GM19395 (cell line): ENCODE measurements around the gene KRTAP4-2.
"Not testable (repeated sequence)": the region's sequence is repeated elsewhere in the genome, so short reads cannot be mapped to it uniquely, and the experiment has no call there.

Experiments
- ATAC-seq: cut with Tn5 transposase; IDR thresholded peaks from one replicate; pipeline ENCODE4 v1.9.1; 2021; ENCODE audit warnings: mild to moderate bottlenecking, moderate library complexity; ENCODE audit not compliant: unreplicated experiment

The KRTAP4-2 gene

DNA sequence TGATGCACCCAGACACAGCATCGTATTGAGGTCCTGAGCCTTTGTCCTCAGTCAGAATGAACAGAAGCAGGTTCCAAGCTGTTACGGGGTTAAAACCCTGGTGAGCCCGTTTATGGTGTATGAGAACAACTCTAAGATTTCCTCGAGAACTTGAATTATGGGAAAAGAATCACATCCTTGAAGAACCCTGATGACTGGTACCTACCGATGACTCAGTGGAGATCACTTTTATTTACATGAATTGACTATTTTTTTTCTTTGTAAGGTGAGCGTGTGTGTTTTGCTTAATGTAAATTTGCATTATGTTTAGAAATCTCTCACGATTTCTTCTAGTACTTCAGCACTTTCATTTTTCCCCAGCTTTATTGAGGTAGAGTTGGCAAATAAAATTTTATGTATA is 14.2 kb downstream of the KRTAP4-2 start:
- ATAC-seq = no peak

DNA sequence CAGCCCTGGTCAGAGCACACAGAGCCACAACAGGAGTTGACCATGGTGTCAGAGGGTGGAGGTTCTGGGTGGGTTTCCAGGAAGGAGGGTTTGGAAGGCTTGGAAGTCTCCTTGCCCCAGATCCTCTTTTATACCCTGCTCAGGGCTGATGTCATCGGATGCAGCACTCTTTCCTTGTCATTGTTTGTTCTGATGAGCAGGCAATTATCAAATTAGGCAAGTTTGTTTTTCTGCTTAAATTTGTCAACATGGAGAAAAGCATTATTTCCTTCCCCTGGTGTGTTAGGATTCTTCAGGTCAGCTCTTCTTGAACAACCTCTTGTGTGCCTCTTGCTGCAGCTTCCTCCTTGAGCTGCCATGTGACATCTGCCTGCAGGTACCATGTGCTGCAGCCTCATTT is 17.4 kb downstream of the KRTAP4-2 start, which contains the start of gene KRTAP4-4:
Gene KRTAP4-4 (minus strand): TSS at position 101 of the 400 bp plus-strand sequence. CDS start 57 bp downstream, at position 44.
- no peak for ATAC-seq

DNA sequence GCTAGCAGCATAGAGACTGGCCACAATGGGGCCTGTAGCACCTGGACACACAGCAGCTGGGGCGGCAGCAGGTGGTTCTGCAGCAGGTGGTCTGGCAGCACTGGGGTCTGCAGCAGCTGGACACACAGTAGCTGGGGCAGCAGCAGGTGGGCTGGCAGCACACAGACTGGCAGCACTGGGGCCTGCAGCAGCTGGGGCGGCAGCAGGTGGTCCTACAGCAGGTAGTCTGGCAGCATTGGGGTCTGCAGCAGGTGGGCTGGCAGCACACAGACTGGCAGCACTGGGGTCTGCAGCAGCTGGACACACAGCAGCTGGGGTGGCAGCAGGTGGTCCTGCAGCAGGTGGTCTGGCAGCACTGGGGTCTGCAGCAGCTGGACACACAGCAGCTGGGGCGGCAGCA is 17.8 kb downstream of the KRTAP4-2 start:
- ATAC-seq = not testable (repeated sequence)

DNA sequence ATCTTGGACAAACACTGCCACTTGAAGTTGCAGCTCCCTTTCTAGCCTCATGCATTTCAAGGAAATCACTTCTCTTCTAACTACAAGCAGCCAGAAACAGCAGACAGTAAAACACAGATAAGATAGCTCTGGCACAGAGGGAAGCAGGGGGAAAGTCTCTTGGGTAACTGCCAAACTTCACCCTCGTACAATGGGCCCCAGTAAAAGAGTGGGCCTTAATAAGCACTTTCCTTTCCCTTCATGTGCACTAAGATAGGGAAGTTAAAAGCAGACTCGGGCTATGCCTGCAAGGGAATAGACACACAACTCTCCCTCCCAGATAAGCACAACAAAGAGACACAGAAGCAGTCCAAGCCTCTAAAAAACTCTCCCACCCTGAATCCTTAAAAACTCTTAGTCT is 24.2 kb downstream of the KRTAP4-2 start:
- no peak for ATAC-seq

DNA sequence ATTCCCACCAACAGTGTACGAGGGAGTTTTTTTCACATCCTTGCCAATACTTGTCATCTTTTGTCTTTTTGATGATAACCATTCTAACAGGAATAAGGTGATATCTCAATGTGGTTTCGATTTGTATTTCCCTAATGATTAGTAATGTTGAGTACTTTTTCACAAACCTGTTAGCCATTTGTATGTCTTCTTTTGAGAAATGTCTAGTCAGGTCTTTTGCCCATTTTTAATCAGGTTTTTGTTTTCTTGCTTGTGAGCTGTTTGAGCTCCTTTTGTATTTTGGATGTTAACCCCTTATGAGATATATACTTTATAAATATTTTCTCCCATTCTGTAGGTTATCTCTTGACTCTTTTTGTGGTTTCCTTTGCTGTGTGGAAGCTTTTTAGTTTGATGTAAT is 26.5 kb downstream of the KRTAP4-2 start:
- ATAC-seq = no peak

DNA sequence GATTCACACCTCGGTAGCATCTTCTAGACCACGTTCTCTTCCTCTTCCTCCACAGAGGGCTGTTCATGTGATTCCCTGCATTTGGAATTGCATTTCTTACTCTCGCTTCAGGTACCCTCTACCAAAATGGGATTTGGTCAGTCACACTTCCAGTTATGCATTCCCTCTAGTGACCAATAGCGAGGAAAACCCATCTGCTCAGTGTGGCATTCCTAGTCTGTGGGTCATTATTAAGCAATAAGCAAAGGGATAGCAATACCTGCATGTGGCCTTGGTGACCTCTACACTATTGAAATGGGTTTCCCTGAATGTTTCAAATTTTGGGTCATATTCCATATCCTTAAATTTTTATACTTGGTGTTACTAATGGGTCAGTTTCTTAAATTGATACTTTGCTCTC is 28.0 kb downstream of the KRTAP4-2 start:
- no peak for ATAC-seq

DNA sequence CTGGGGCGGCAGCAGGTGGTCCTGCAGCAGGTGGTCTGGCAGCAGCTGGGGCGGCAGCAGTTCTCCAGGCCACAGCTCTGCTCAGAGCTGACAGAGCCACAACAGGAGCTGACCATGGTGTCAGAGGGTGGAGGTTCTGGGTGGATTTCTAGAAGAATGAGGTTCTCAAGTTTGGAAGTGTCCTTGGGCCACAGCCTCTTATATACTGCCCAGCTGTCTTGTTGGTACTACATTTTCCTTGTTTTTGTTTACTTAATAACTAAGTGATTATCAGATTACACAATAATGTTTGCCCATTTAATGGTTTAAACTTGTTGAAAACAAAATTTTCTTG is 28.4 kb downstream of the KRTAP4-2 start, which contains the start of gene KRTAP4-5:
Gene KRTAP4-5 (minus strand): TSS at position 174 of the 334 bp plus-strand sequence. CDS start 58 bp downstream, at position 116.
- ATAC-seq = no peak

DNA sequence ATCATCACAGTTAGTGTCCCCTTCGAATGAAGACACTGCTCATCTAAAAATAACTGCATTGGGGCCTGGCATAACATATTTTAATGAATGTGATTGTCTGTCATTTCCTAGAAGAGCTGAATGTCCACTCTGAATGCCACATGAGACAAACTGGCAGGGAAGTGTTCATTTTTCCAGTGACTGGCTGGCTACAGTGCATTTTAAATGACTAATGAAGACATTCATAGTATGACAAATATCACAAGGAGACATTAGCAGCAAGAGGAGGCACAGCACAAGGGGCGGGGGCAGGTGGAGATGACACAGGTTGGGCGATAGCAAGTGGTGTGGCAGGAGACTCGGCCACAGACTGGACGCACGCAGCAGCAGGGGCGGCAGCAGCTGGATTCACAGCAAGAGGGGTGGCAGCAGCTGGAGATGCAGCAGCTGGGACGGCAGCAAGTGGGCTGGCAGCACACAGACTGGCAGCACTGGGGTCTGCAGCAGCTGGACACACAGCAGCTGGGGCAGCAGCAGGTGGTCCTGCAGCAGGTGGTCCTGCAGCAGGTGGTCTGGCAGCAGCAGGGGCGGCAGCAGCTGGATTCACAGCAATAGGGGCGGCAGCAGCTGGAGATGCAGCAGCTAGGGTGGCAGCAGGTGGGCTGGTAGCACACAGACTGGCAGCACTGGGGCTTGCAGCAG is 28.9 kb downstream of the KRTAP4-2 start:
- ATAC-seq = not testable (repeated sequence)

DNA sequence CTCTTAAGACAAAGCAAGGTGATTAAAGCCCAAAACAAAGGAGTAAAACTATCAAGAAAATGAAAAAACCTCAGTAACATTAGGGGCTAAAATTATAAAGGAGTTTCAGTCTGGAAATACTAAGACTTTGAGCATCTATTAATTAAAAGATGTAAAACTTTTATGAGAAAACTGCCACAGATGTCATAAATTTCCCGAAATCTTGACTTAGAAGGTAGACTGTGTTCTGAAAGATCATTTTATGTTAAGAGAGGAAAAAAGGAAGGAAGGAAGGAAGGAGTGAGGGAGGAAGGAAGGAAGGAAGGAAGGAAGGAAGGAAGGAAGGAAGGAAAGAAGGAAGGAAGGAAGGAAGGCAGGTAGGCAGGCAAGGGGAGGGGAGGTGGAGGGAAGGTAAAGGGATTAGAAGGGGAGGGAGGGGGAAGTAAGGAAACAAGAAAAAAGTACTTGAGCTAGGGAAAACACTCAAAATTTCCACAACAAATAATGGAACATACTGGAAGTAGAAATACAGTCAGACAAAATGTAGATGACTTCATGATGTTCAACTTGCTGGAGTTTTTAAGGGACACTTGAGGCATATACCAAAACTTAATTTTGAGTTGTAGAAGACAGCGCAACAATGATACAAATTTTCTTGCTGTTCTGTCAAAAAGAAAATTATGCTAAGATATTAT is 30.4 kb downstream of the KRTAP4-2 start:
- ATAC-seq = no peak

DNA sequence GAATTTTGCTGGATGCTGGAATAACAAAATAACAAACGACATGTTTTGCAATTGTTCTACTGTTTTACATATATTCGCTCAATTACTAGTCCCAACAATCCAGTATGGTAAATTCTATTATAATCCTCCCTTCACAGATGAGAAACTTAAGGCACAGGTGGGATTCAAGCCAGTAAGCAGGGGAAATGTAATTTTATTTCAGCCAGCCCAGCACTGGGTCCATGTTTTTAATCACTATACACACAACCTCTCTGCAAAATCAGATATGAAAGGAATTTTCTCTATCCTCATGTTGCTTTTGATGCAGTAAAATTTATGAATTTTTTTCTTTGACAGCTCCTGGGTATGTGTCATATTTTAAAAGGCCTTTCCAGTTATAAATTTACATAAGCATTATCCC is 32.8 kb downstream of the KRTAP4-2 start:
- ATAC-seq = no peak

DNA sequence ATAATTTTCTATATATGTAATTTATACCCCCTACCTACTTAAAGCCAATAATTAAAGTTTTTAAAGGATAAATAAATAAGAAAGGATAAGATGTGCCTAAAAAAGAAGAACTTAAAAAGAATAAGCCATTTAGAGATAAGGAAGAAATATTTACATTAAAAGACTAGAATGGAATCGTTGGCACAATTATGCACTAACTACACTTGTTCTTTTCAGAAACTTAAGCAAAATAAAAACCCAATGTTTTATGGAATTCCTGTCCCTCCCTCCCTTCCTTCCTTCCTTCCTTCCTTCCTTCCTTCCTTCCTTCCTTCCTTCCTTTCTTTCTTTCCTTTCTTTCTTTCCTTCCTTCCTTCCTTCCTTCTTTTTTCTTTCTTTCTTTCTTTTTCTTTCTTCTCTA is 33.2 kb downstream of the KRTAP4-2 start:
- no peak for ATAC-seq

DNA sequence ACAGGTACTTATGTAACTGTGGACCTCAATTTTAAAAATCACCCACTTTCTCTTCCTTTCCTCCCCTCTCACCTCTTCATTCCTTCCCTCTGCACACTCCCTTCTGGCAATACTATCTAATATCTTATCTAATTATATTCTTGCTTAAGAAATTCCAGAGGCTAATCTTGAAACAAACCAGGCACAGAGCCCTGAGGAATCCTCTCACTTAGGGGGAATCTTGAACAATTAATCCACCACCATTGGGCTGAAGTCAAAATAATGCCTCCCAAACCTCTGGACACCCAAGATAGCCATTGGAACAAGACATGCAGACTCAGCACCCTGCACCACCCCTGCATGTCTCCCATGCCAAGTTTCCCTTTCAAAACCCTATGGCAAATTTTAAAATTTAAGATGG is 36.7 kb downstream of the KRTAP4-2 start:
- ATAC-seq = no peak

DNA sequence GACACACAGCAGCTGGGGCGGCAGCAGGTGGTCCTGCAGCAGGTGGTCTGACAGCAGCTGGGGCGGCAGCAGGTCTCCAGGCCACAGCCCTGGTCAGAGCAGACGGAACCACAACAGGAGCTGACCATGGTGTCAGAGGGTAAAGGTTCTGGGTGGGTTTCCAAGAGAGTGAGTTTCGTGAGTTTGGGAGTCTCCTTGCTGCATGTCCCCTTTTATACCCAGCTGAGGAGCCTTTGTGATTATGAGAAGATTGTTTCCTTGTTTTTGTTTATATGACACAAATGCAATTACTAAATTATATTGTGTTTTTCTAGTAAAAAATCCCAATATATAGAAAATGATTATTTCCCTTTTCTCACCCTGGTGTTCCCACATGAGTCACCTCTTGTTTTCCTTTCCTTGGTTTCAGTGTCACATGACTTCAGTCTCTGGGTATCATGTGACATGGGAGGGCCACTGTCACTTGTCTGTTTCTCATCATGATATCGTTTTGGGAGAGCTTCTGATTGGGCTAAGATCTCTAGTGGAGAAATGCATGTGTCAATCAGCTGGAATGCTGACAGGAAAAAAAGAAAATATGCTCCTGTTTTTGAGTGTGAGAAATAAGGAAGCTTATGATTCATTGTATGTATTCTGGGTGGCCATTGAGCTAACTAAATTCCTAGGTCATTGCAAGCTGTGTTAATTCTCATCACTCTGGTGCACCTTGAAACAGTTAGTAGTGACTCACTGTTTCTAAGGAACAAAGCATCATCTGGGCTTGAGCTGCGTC is 37.5 kb downstream of the KRTAP4-2 start, which contains the start of gene KRTAP4-6:
Gene KRTAP4-6 (minus strand): TSS at position 185 of the 772 bp plus-strand sequence. CDS start 57 bp downstream, at position 128.
- ATAC-seq = no peak

DNA sequence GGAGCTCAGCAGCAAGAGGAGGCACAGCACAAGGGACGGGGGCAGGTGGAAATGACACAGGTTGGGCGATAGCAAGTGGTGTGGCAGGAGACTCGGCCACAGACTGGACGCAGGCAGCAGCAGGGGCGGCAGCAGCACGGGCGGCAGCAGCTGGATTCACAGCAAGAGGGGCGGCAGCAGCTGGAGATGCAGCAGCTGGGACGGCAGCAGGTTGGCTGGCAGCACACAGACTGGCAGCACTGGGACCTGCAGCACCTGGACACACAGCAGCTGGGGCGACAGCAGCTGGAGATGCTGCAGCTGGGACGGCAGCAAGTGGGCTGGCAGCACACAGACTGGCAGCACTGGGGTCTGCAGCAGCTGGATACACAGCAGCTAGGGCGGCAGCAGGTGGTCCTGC is 38.2 kb downstream of the KRTAP4-2 start:
- ATAC-seq = not testable (repeated sequence)

DNA sequence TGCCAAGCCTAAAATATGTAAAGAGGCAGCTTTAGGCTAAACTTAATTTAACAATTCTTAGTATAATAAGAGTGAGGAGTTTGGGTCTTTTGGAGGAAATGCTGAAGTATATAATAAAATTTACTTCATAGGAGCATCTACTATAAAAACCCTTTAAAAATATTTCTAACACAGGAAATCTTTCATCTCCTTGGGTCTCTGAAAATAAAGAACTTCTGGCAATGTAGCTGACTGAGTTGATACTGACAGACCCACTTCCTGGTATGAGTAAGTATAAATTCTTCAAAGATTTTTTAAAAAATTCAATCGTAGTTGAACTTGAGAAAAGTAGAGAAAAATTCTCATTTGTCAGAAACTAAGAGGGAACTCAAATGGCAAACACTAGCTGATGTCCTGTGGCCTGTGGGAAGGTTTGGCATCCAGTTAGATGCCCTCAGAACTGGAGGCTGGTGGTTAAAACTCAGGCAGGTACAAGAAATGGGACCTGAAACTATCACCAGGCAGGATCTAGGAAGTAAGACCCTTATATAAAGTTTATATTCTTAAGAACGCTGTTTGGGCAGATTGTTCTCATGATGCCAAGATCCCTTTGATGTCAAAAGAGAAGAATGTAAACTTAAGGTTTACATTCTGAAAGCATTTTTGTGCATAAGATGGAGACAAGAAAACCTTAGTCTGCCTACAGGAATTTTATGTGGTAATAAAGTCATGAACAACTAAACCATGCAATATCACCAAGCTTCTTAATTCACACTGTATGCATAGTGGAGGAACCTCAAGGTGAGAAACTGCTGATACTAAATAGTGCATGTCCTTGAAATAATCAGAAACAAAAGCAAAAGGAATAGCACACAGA is 43.9 kb downstream of the KRTAP4-2 start:
- ATAC-seq = no peak

DNA sequence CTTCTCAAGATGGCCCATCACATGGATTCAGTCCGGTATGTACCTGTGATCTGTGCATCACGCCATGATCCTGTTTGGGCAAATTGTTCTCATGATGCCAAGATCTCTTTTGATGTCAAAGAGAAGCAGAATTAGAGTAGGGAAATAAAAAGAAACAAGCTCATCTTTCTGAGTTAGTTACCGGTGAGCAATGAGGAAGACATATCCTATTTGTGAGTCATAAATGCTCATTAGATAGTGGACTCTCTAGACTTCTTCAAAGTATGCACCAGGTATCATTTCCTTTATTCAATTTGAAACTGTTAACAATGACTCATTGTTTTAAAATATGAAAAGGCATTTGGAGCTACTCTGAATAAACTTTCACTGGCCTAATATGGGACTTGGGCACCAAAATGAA is 46.0 kb downstream of the KRTAP4-2 start:
- no peak for ATAC-seq
